ENCODE data around the gene OPN1MW3.
"Not testable (repeated sequence)": the region's sequence is repeated elsewhere in the genome, so short reads cannot be mapped to it uniquely, and the experiment has no call there.

OPN1MW3 gene

GRCh38 chrX:154298312-154298711 lies 40.9 kb downstream of the OPN1MW3 start:
- DNase-seq: no peak

- DNase-seq: no peak
These were observed 43.4 kb downstream of the OPN1MW3 start for GRCh38 chrX:154300816-154301215.

GRCh38 chrX:154302998-154303397 lies 45.6 kb downstream of the OPN1MW3 start:
- not testable (repeated sequence) for DNase-seq

GRCh38 chrX:154303476-154303875 lies 46.1 kb downstream of the OPN1MW3 start:
- DNase-seq: no peak

- peak; percentile 36 for DNase-seq
These were observed 47.5 kb downstream of the OPN1MW3 start for GRCh38 chrX:154304846-154305245.

GRCh38 chrX:154305541-154306205 lies 48.3 kb downstream of the OPN1MW3 start:
- DNase-seq: no peak

GRCh38 chrX:154307202-154307601 lies 49.8 kb downstream of the OPN1MW3 start:
- no peak for DNase-seq

GRCh38 chrX:154308108-154308946 lies 50.9 kb downstream of the OPN1MW3 start:
- DNase-seq: peak; percentile 72

- DNase-seq: no peak
These were observed 51.8 kb downstream of the OPN1MW3 start for GRCh38 chrX:154309041-154309775.

GRCh38 chrX:154310616-154311536 lies 53.5 kb downstream of the OPN1MW3 start:
- no peak for DNase-seq

- DNase-seq: no peak
These were observed 54.7 kb downstream of the OPN1MW3 start for GRCh38 chrX:154312116-154312515.

GRCh38 chrX:154313147-154313546 lies 55.8 kb downstream of the OPN1MW3 start:
- no peak for DNase-seq

- DNase-seq: no peak
These were observed 58.0 kb downstream of the OPN1MW3 start for GRCh38 chrX:154315416-154315815.

- peak; percentile 51 for DNase-seq
These were observed 60.1 kb downstream of the OPN1MW3 start for GRCh38 chrX:154317391-154317995.

GRCh38 chrX:154320406-154320805 lies 63.0 kb downstream of the OPN1MW3 start:
- DNase-seq: no peak
